ENCODE data around the gene HAP1.

DNA sequence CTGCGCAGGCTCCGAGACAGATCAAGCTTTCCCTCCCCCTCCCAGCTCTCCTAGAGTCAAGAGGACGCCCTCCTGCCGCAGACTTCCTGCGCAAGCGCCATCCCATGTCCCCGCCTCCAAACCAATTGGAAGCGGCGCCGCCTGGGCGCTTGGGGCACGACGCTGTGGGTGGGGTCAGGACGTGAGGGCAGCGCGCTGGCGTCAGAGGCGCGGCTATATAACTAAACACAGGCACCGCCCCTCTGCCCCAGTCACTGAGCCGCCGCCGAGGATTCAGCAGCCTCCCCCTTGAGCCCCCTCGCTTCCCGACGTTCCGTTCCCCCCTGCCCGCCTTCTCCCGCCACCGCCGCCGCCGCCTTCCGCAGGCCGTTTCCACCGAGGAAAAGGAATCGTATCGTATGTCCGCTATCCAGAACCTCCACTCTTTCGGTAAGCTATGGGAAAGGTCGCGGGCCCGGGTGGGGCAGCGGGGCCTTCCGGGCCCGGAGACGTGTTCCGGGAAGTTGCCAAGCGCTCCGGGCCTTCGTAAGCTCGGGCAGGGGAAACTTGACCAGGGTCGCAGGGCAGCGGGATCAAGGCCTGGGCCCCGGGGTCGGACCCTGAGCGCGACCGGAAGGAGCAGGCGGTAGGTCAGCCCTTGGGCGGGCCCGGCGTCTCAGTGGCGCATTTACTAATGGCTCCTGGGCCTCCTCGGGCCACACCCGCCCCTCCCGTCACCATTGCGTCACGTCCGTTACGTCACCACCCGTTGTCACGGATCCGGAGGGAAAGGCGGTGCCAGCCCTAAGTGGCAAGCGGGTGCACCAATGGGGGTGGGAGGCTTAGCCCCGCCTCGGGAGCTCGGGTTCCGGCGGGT, 45.6 kb downstream of the HAP1 start, which contains the start of gene EIF1:
- TF ChIP-seq, protein P1, sequence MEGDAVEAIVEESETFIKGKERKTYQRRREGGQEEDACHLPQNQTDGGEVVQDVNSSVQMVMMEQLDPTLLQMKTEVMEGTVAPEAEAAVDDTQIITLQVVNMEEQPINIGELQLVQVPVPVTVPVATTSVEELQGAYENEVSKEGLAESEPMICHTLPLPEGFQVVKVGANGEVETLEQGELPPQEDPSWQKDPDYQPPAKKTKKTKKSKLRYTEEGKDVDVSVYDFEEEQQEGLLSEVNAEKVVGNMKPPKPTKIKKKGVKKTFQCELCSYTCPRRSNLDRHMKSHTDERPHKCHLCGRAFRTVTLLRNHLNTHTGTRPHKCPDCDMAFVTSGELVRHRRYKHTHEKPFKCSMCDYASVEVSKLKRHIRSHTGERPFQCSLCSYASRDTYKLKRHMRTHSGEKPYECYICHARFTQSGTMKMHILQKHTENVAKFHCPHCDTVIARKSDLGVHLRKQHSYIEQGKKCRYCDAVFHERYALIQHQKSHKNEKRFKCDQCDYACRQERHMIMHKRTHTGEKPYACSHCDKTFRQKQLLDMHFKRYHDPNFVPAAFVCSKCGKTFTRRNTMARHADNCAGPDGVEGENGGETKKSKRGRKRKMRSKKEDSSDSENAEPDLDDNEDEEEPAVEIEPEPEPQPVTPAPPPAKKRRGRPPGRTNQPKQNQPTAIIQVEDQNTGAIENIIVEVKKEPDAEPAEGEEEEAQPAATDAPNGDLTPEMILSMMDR (IDR thresholded peaks at IDR 0.05) = no peak
- TF ChIP-seq EP300 (IDR thresholded peaks at IDR 0.05) (peak; percentile 35), POLR2AphosphoS5 (IDR thresholded peaks at IDR 0.05) (peak; percentile 98 to 99 (median 99))

All from stomach (tissue), 4 donors.